Measurements from ENCODE around the gene SPESP1.

Gene SPESP1

DNA sequence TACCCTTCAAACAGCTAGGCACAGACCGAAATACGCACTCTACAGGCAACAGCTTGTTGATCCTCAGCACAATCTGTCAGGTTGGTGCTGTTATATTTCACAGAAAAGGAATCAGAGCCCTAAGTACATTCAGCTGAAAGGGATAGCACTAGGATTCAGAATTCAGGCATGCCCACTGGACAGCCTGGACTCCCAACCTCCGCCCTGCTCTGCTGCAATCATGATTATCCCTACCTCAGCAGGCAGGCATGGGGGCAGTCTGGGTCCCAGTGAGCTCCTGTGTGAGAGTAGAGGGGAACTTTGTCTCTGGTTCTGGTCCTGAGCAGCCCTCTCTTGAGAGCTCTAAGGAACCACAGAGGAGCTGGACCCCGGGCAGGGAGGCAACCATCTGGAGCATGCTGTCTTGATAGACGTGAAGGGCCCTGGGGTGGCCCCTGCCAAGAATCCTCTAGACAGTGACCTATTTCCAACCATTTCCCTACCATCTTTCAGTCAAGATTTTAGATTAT, 60.7 kb downstream of the SPESP1 start:
- Histone ChIP-seq H3K4me3 (ENCODE audit: extremely low read depth, insufficient read depth, low read length, poor library complexity, severe bottlenecking) (no peak overlapping the region), H3K27ac (ENCODE audit: low read depth, low read length, severe bottlenecking) (peak overlapping the region; percentile 79), H3K9me3 (ENCODE audit: control insufficient read depth, low read length) (no peaks in the 10 kb centered on the region), H3K4me1 (ENCODE audit: control insufficient read depth, insufficient read depth, low read length, poor library complexity, severe bottlenecking) (peaks cover 22% of the 10 kb centered on the region), H3K36me3 (ENCODE audit: control insufficient read depth, insufficient read depth, low read length) (no peaks in the 10 kb centered on the region)
- 84 to 93% methylated on average over 3 to 4 of the region's 5 CpGs for WGBS, 2 experiments (ENCODE audit: insufficient coverage in 2 of 2)

DNA sequence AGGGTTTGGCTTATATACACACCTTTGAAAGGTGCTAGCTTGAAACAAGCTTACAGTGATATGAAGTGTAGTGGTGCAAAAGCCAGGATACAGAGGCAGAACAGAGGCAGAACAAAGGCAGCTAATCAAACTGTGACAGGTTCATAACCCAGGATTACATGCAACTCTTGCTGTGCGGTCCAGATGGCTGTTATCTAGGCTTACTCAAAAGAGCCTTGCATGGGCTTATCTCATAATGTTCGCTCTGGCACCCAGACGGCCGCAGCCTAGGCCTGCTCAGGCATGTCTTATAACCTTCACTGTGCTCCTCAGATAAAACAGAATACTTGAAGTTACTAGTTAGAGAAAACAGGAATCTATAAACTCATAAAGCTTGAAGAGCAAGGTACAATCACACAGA, 61.4 kb downstream of the SPESP1 start:
- Histone ChIP-seq H3K4me3 (ENCODE audit: extremely low read depth, insufficient read depth, low read length, poor library complexity, severe bottlenecking) (no peak overlapping the region), H3K27ac (ENCODE audit: low read depth, low read length, severe bottlenecking) (peak overlapping the region; percentile 79), H3K9me3 (ENCODE audit: control insufficient read depth, low read length) (no peaks in the 10 kb centered on the region), H3K4me1 (ENCODE audit: control insufficient read depth, insufficient read depth, low read length, poor library complexity, severe bottlenecking) (peaks cover 22% of the 10 kb centered on the region), H3K36me3 (ENCODE audit: control insufficient read depth, insufficient read depth, low read length) (no peaks in the 10 kb centered on the region)
- 80 to 98% methylated on average over 2 to 3 of the region's 4 CpGs for WGBS, 2 experiments (ENCODE audit: insufficient coverage in 2 of 2)

DNA sequence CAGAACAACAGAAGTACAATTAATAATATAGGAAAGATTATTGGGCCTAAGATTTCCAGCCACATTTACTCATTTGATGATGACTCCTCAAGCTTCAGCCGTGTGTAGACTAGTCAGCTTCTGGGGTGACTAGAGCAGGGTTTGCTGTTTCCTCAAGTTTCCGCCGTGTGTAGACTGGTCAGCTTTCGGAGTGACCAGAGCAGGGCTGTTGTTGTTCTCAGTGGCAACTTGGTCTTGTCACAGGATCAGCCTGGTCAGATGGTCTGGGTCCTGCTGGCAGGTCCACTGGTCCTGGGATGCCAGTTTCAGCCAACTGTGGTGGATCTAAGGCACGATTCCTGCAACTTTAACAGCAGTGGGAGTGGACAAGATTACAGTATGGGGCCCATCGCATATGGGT, 62.4 kb downstream of the SPESP1 start:
- Histone ChIP-seq H3K27ac (ENCODE audit: low read depth, low read length, severe bottlenecking) (peak overlapping the region; percentile 79), H3K36me3 (ENCODE audit: control insufficient read depth, insufficient read depth, low read length) (no peaks in the 10 kb centered on the region), H3K9me3 (ENCODE audit: control insufficient read depth, low read length) (no peaks in the 10 kb centered on the region), H3K4me1 (ENCODE audit: control insufficient read depth, insufficient read depth, low read length, poor library complexity, severe bottlenecking) (peaks cover 22% of the 10 kb centered on the region), H3K4me3 (ENCODE audit: extremely low read depth, insufficient read depth, low read length, poor library complexity, severe bottlenecking) (no peak overlapping the region)
- WGBS, 2 experiments (ENCODE audit: insufficient coverage in 2 of 2) = 96 to 100% methylated on average over 5 to 6 of the region's 6 CpGs

DNA sequence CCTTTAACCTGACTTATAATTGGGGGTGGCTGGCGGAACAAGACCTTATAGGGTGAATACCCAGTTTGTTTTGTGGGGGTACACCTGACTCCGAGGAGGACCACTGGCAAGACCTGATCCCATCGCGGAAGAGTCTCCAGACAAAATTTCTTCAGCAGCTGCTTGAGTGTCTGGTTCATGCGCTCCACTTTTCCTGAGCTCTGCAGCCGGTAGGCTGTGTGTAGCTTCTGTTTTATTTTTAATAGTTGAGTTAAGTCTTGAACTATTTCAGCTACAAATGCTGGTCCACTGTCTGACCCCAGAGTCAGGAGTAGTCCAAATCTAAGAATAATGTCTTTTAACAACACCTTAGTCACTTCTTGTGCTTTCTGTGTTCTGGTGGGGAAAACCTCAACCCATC, 63.0 kb downstream of the SPESP1 start:
- H3K4me1 ChIP-seq (ENCODE audit: control insufficient read depth, insufficient read depth, low read length, poor library complexity, severe bottlenecking) = peaks cover 22% of the 10 kb centered on the region
- no peak overlapping the region for H3K27ac ChIP-seq (ENCODE audit: low read depth, low read length, severe bottlenecking)
- no peak overlapping the region for H3K4me3 ChIP-seq (ENCODE audit: extremely low read depth, insufficient read depth, low read length, poor library complexity, severe bottlenecking)
- 89 to 94% methylated on average over 4 to 5 of the region's 6 CpGs for WGBS, 2 experiments (ENCODE audit: insufficient coverage in 2 of 2)
- H3K36me3 ChIP-seq (ENCODE audit: control insufficient read depth, insufficient read depth, low read length) = no peaks in the 10 kb centered on the region
- H3K9me3 ChIP-seq (ENCODE audit: control insufficient read depth, low read length) = no peaks in the 10 kb centered on the region

GRCh38 chr15:68994149-68994548, 63.8 kb downstream of the SPESP1 start:
- WGBS, 2 experiments (ENCODE audit: insufficient coverage in 2 of 2) = 88 to 93% methylated on average over 2 of the region's 2 CpGs
- Histone ChIP-seq H3K9me3 (ENCODE audit: control insufficient read depth, low read length) (no peaks in the 10 kb centered on the region), H3K36me3 (ENCODE audit: control insufficient read depth, insufficient read depth, low read length) (no peaks in the 10 kb centered on the region), H3K4me3 (ENCODE audit: extremely low read depth, insufficient read depth, low read length, poor library complexity, severe bottlenecking) (no peak overlapping the region), H3K27ac (ENCODE audit: low read depth, low read length, severe bottlenecking) (no peak overlapping the region), H3K4me1 (ENCODE audit: control insufficient read depth, insufficient read depth, low read length, poor library complexity, severe bottlenecking) (peaks cover 22% of the 10 kb centered on the region)

DNA sequence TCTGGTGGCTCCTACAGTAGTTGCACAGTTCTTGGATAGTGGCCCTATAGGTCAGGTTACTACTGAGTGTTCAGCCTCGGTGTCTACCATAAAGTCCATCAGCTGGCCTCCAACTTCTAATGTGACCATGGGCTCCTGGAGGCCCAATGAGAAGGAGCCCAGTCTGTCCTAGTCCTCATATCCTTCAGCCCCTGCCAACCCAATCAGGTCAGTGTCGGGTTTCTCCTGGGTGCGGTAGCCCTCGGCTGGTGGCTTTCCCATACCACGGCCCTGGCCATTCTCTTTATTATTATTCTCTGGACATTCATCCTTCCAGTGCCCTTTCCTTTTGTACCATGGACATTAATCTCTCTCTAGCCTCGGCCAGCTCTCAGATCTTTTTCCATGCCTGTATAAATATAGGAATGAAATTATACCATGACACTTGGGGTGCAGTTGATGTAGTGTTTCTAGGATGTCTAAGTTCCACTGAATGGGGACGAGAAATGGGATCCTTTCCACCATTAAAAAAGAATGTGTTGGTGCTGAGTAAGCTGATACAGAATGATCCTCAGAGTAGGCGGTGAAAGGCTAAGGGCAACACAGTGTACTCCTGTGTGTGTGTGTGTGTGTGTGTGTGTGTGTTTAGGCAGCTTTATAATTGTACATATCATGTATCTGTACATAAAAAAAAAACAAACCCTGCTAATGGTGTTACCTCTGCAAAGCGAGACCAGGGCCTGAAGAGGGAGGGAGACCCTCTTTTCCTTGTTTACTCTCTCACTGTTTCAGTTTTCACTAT, 64.8 kb downstream of the SPESP1 start:
- Histone ChIP-seq H3K4me1 (ENCODE audit: control insufficient read depth, insufficient read depth, low read length, poor library complexity, severe bottlenecking) (peaks cover 22% of the 10 kb centered on the region), H3K27ac (ENCODE audit: low read depth, low read length, severe bottlenecking) (no peak overlapping the region), H3K9me3 (ENCODE audit: control insufficient read depth, low read length) (no peaks in the 10 kb centered on the region), H3K4me3 (ENCODE audit: extremely low read depth, insufficient read depth, low read length, poor library complexity, severe bottlenecking) (no peak overlapping the region), H3K36me3 (ENCODE audit: control insufficient read depth, insufficient read depth, low read length) (no peaks in the 10 kb centered on the region)
- 88 to 89% methylated on average over 5 to 7 of the region's 9 CpGs for WGBS, 2 experiments (ENCODE audit: insufficient coverage in 2 of 2)

Measured in mesodermal cell (in vitro differentiated cells).